Upper lobe of left lung (tissue), 4 donors: ENCODE measurements around the gene ANXA2.

Experiments used
- CTCF ChIP-seq, 6 experiments: fragments of 450-650 bp in 4 of 6; fragments of 200-600 bp in 2 of 6; sonication (generic) in 2 of 6; IDR thresholded peaks; one replicate each; pipeline ENCODE4 v1.5.1; 2016 to 2019; ENCODE audit warnings: antibody characterized with exemption in 6 of 6
- POLR2A ChIP-seq, 4 donors: fragments of 450-650 bp; IDR thresholded peaks; one replicate each; pipeline ENCODE4 v1.5.1; 2016 to 2017; ENCODE audit warnings: antibody characterized with exemption in 4 of 4, mild to moderate bottlenecking in 2 of 4
- POLR2AphosphoS5 ChIP-seq, 2 donors: sonication (generic); formaldehyde crosslinking; IDR thresholded peaks; one replicate each; pipeline ENCODE4 v1.5.1; 2017; ENCODE audit warnings: antibody characterized with exemption in 2 of 2

- TF ChIP-seq POLR2A (IDR thresholded peaks at IDR 0.05) (no peak), CTCF (IDR thresholded peaks at IDR 0.05) (no peak), POLR2AphosphoS5 (IDR thresholded peaks at IDR 0.05) (no peak)
Measured at GRCh38 chr15:60349589-60349988, 48.2 kb downstream of the ANXA2 start.
